CD4-positive, alpha-beta memory T cell (primary cell): ENCODE results near the gene PSD2. TPM values are rescaled to one million over a fixed set of nuclear protein-coding genes. Genes with fewer than 3 reads are reported as not detected.

Experiments used
- CTCF ChIA-PET: fragments of 350-600 bp; sonication (Branson Sonifier 250); formaldehyde crosslinking; loops from one replicate; lab custom pipeline; 2021; ENCODE audit warnings: inconsistent platforms; ENCODE audit not compliant: partially characterized antibody; lab: Charles Lee
- POLR2A ChIA-PET: fragments of 350-600 bp; sonication (Branson Sonifier 250); formaldehyde crosslinking; loops from one replicate; lab custom pipeline; 2021; ENCODE audit not compliant: partially characterized antibody; lab: Charles Lee
- DNase-seq, 5 donors: peaks; one replicate each; pipeline versions ENCODE4 v3.0.0 to v3.0.0-alpha.2; 2020 to 2022; ENCODE audit warnings: mixed read lengths in 1 of 5
- H3K27ac ChIP-seq: one replicate; pipeline ENCODE4 v1.7.0; 2013; ENCODE audit warnings: low read depth, low read length
- H3K27me3 ChIP-seq: 2 replicates; pipeline ENCODE4 v1.7.0; 2013; ENCODE audit warnings: mild to moderate bottlenecking, low read length, moderate library complexity; ENCODE audit not compliant: insufficient read depth
- H3K36me3 ChIP-seq: 2 replicates; pipeline ENCODE4 v1.7.0; 2013; ENCODE audit warnings: mild to moderate bottlenecking, low read length, moderate library complexity; ENCODE audit not compliant: insufficient read depth
- H3K4me1 ChIP-seq: 2 replicates; pipeline ENCODE4 v1.7.0; 2013; ENCODE audit warnings: mild to moderate bottlenecking, low read length, moderate library complexity; ENCODE audit not compliant: insufficient read depth
- H3K4me3 ChIP-seq, 2 donors: one replicate each; pipeline ENCODE4 v1.7.0; 2013; ENCODE audit warnings: low read length in 2 of 2, mild to moderate bottlenecking in 1 of 2
- H3K9me3 ChIP-seq, 2 donors: one replicate each; pipeline ENCODE4 v1.7.0; 2013; ENCODE audit warnings: low read length in 2 of 2, control low read depth in 1 of 2; ENCODE audit not compliant: control insufficient read depth in 1 of 2
- H3K27ac Mint-ChIP-seq, 7 donors: one replicate each; pipeline ENCODE4 v1.8.0; 2020 to 2021; ENCODE audit warnings: mixed read lengths in 7 of 7, mild to moderate bottlenecking in 6 of 7, inconsistent platforms in 3 of 7, moderate library complexity in 3 of 7
- H3K27me3 Mint-ChIP-seq, 2 donors: one replicate each; pipeline ENCODE4 v1.8.0; 2020 to 2021; ENCODE audit warnings: mixed read lengths in 2 of 2
- H3K36me3 Mint-ChIP-seq, 2 donors: one replicate each; pipeline ENCODE4 v1.8.0; 2020 to 2021; ENCODE audit warnings: mixed read lengths in 2 of 2, inconsistent platforms in 1 of 2, mild to moderate bottlenecking in 1 of 2
- H3K4me1 Mint-ChIP-seq, 4 donors: one replicate each; pipeline ENCODE4 v1.8.0; 2020 to 2021; ENCODE audit warnings: mixed read lengths in 4 of 4, mild to moderate bottlenecking in 1 of 4
- H3K4me3 Mint-ChIP-seq, 8 donors: one replicate each; pipeline ENCODE4 v1.8.0; 2020 to 2021; ENCODE audit warnings: mixed read lengths in 8 of 8, mild to moderate bottlenecking in 7 of 8, moderate library complexity in 6 of 8, inconsistent platforms in 3 of 8
- H3K9me3 Mint-ChIP-seq, 8 donors: one replicate each; pipeline ENCODE4 v1.8.0; 2020 to 2021; ENCODE audit warnings: mixed read lengths in 8 of 8, mild to moderate bottlenecking in 5 of 8, inconsistent platforms in 3 of 8, moderate library complexity in 1 of 8
- intact Hi-C: fragments of 100-400 bp; cut with micrococcal nuclease; formaldehyde crosslinking; loops from one replicate; pipeline ENCODE4 v1.15.1; 2023
- polyA plus RNA-seq, 2 donors: library from polyadenylated mRNA; unstranded; fragments of 300-500 nt; fragmentation: Illumina TruSeq; gene quantifications; one replicate each; pipeline ENCODE4 v1.2.3, GENCODE V29; 2021
- total RNA-seq, 2 experiments: library from RNA; stranded (reverse); gene quantifications; one replicate each; pipeline ENCODE4 v1.2.3, GENCODE V29; 2021

Gene PSD2
- total and polyA plus RNA-seq, 4 experiments from 2014 or later, result not detected

GRCh38 chr5:139862803-139863202 lies 67.2 kb downstream of the PSD2 start:
- no peak overlapping the region for H3K27ac Mint-ChIP-seq
- H3K4me1 Mint-ChIP-seq, result peaks cover 0 to 1% (median 0%) of the 10 kb centered on the region in 4 donors
- intact Hi-C loops, result no loop called here
- no peaks in the 10 kb centered on the region for H3K9me3 Mint-ChIP-seq
- no peak overlapping the region for H3K4me3 ChIP-seq
- no peak for DNase-seq
- ChIA-PET CTCF (interaction anchor here (1.1 to 6.9 kb wide), 11 partner anchors 7 to 106 kb away, joined by 3 to 87 read pairs (median 4); no protein-coding TSS in a partner anchor), POLR2A (no interaction called here)
- H3K4me3 Mint-ChIP-seq, result no peak overlapping the region
- no peaks in the 10 kb centered on the region for H3K4me1 ChIP-seq
- no peaks in the 10 kb centered on the region for H3K36me3 Mint-ChIP-seq
- no peaks in the 10 kb centered on the region for H3K27me3 ChIP-seq
- H3K27me3 Mint-ChIP-seq, result peaks cover 6 to 15% of the 10 kb centered on the region in 2 donors
- no peak overlapping the region for H3K27ac ChIP-seq
- no peaks in the 10 kb centered on the region for H3K9me3 ChIP-seq
- no peaks in the 10 kb centered on the region for H3K36me3 ChIP-seq

DNA sequence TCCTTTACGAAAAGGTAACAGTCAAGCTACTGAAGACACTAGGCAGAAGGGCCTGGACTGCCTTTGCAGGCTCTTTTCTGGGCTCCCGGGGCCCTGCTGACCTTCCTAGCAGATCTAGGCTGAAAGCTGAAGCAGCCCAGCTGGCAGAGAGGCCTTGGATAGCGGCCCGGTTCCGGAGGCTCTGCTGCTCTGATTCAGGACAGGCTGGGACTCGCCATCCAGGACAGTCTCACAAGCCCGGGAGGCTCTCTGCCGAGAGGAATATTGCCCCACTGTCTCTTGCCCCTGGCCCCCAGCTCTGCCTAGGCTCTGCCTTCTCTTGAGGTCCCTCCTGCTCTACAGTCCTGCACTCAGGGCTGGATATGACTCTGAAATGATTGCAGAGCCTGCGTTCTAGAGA lies 67.8 kb downstream of the PSD2 start:
- intact Hi-C loops, result no loop called here
- Mint-ChIP-seq H3K4me1 (peaks cover 0 to 1% (median 0%) of the 10 kb centered on the region in 4 donors), H3K27me3 (peaks cover 6 to 18% of the 10 kb centered on the region in 2 donors), H3K4me3 (no peak overlapping the region), H3K27ac (no peak overlapping the region), H3K36me3 (no peaks in the 10 kb centered on the region), H3K9me3 (no peaks in the 10 kb centered on the region)
- no peaks in the 10 kb centered on the region for H3K4me1 ChIP-seq
- no peaks in the 10 kb centered on the region for H3K27me3 ChIP-seq
- CTCF ChIA-PET, result interaction anchor here (0.6 to 6.9 kb wide), 13 partner anchors 8 to 106 kb away, joined by 3 to 87 read pairs (median 4); no protein-coding TSS in a partner anchor
- no peaks in the 10 kb centered on the region for H3K36me3 ChIP-seq
- H3K27ac ChIP-seq, result no peak overlapping the region
- H3K4me3 ChIP-seq, result no peak overlapping the region
- no peak for DNase-seq
- POLR2A ChIA-PET, result no interaction called here
- no peaks in the 10 kb centered on the region for H3K9me3 ChIP-seq

- CTCF ChIA-PET, result interaction anchor here (0.6 to 6.9 kb wide), 11 partner anchors 9 to 77 kb away, joined by 3 to 87 read pairs (median 4); no protein-coding TSS in a partner anchor
- POLR2A ChIA-PET, result no interaction called here
- intact Hi-C loops, result no loop called here
- DNase-seq, result peak in 4 of 5 donors; percentile 14 to 49 (median 27)
- Mint-ChIP-seq H3K4me1 (peaks cover 0 to 1% (median 0%) of the 10 kb centered on the region in 4 donors), H3K27ac (no peak overlapping the region), H3K36me3 (no peaks in the 10 kb centered on the region), H3K4me3 (no peak overlapping the region), H3K9me3 (no peaks in the 10 kb centered on the region), H3K27me3 (peaks cover 6 to 18% of the 10 kb centered on the region in 2 donors)
- H3K27ac ChIP-seq, result no peak overlapping the region
- no peaks in the 10 kb centered on the region for H3K9me3 ChIP-seq
- H3K27me3 ChIP-seq, result no peaks in the 10 kb centered on the region
- no peaks in the 10 kb centered on the region for H3K4me1 ChIP-seq
- H3K4me3 ChIP-seq, result no peak overlapping the region
- H3K36me3 ChIP-seq, result no peaks in the 10 kb centered on the region
Observed at GRCh38 chr5:139863855-139864558, 68.4 kb downstream of the PSD2 start.

DNA sequence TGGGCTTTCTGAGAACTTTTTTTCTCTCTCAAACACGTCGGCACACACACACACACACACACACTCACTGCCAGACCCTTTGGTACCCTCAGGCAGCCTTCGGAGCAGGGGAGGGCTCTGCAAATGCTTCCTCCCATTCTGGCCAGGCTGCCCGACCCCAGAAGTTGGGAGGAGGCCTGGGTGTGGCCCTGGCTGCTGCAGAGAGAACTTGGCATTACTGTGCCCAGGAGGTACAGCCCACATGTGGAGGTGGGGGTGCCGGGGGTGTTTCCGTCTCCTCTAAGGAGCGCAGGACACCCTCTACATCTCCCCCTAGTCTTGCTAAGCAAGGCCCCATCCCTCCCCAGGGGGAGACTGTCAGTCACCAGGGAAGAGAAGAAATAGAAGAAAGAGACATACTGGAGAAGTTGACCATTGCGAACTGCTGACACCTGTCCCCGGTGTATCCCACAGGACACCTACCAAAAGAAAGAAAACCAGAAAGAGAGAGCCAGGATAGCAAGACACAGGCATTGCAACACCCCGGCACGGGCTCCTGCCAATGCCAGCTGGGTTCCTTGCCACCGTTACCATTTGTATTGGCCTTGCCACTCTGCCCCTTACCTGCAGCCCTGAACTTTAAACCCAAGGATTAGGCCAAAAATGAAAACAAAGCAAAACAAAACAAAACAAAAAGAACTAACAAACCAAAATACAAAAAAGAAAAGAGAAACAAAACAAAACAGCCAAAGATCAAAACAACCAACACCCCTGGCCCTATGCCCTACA lies 69.3 kb downstream of the PSD2 start:
- no peaks in the 10 kb centered on the region for H3K9me3 Mint-ChIP-seq
- DNase-seq, result no peak
- intact Hi-C loops, result no loop called here
- no peaks in the 10 kb centered on the region for H3K36me3 Mint-ChIP-seq
- no peak overlapping the region for H3K27ac ChIP-seq
- H3K4me1 Mint-ChIP-seq, result peaks cover 0 to 1% (median 0%) of the 10 kb centered on the region in 4 donors
- ChIA-PET CTCF (interaction anchor here (0.5 to 6.9 kb wide), 9 partner anchors 10 to 267 kb away, joined by 3 to 87 read pairs (median 4); no protein-coding TSS in a partner anchor), POLR2A (no interaction called here)
- no peaks in the 10 kb centered on the region for H3K36me3 ChIP-seq
- H3K4me3 ChIP-seq, result no peak overlapping the region
- no peak overlapping the region for H3K4me3 Mint-ChIP-seq
- no peaks in the 10 kb centered on the region for H3K9me3 ChIP-seq
- no peaks in the 10 kb centered on the region for H3K27me3 ChIP-seq
- H3K4me1 ChIP-seq, result no peaks in the 10 kb centered on the region
- no peak overlapping the region for H3K27ac Mint-ChIP-seq
- H3K27me3 Mint-ChIP-seq, result peaks cover 6 to 15% of the 10 kb centered on the region in 2 donors

DNA sequence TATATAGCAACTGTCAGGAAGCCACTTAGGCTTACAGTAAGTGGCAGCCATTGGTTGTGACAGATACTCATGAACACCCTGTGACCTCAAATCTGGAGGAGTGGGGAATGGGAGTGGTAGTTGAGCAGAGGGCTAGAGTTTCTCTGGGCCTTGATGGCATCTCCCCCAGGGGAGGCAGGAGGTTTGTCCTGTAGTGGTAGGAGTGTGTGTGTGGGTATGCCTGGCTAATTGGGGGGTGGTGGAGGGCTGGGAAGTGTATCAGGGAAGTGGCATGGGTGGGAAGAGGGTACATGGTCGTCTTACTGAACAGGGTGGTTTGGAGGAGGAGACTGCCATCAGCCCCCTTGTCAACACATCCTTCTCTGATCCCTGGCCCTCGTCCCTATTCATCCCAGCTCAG lies 71.5 kb downstream of the PSD2 start:
- Histone ChIP-seq H3K4me1 (no peaks in the 10 kb centered on the region), H3K36me3 (no peaks in the 10 kb centered on the region), H3K9me3 (no peaks in the 10 kb centered on the region), H3K27ac (no peak overlapping the region), H3K27me3 (no peaks in the 10 kb centered on the region), H3K4me3 (no peak overlapping the region)
- ChIA-PET CTCF (interaction anchor here (1.4 to 3.7 kb wide), 2 partner anchors 79 to 92 kb away, joined by 3 to 22 read pairs; no protein-coding TSS in a partner anchor), POLR2A (no interaction called here)
- intact Hi-C loops, result no loop called here
- Mint-ChIP-seq H3K27ac (peak overlapping the region in 1 of 7 donors; percentile 50), H3K9me3 (no peaks in the 10 kb centered on the region), H3K27me3 (peaks cover 8 to 15% of the 10 kb centered on the region in 2 donors), H3K4me1 (peaks cover 0 to 1% (median 0%) of the 10 kb centered on the region in 4 donors), H3K36me3 (no peaks in the 10 kb centered on the region), H3K4me3 (no peak overlapping the region)
- no peak for DNase-seq

DNA sequence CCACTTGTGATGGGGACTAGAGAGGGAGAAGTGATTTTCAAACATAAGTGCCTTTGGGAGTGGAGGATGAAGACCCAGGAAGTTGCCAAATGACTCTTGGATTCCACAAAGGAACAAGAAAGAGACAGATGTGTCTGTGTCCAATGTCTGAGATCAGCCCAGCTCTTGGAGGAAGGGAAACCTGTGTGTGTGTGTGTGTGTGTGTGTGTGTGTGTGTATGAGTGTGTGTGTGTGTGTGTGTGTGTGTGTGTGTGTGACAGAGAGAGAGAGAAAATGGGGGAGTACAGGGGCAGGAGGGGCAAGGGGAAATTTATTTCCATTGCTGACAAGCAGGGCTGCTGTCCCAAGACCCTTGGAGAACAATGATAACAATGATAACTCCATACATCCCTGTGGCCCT lies 72.0 kb downstream of the PSD2 start:
- POLR2A ChIA-PET, result no interaction called here
- Histone ChIP-seq H3K4me1 (no peaks in the 10 kb centered on the region), H3K9me3 (no peaks in the 10 kb centered on the region), H3K27me3 (no peaks in the 10 kb centered on the region), H3K4me3 (no peak overlapping the region), H3K36me3 (no peaks in the 10 kb centered on the region), H3K27ac (no peak overlapping the region)
- intact Hi-C loops, result no loop called here
- H3K36me3 Mint-ChIP-seq, result no peaks in the 10 kb centered on the region
- peaks cover 0 to 1% (median 0%) of the 10 kb centered on the region in 4 donors for H3K4me1 Mint-ChIP-seq
- H3K9me3 Mint-ChIP-seq, result no peaks in the 10 kb centered on the region
- peak overlapping the region in 1 of 7 donors; percentile 50 for H3K27ac Mint-ChIP-seq
- no peak overlapping the region for H3K4me3 Mint-ChIP-seq
- DNase-seq, result no peak
- CTCF ChIA-PET, result interaction anchor here (3.7 kb wide), 1 partner anchor 80 kb away, joined by 22 read pairs; no protein-coding TSS in a partner anchor
- H3K27me3 Mint-ChIP-seq, result peaks cover 8 to 15% of the 10 kb centered on the region in 2 donors
